Muscle of arm (tissue), 14 donors: Measurements from ENCODE around the gene PRM1. TPM values are rescaled to one million over a fixed set of nuclear protein-coding genes. Genes with fewer than 3 reads are reported as not detected.

Experiments
- DNase-seq: peaks from one replicate; pipeline ENCODE4 v3.0.0-alpha.2; 2013
- long read RNA-seq, 11 donors: transcript quantifications; one replicate each; lab custom pipeline, GENCODE V29; 2026
- polyA plus RNA-seq, 12 donors: library from polyadenylated mRNA; unstranded; fragments of 120-200 nt; gene quantifications; one replicate each; pipeline ENCODE4 v1.2.1, GENCODE V29; 2013; ENCODE audit not compliant: insufficient read length in 12 of 12

PRM1 gene
- polyA plus RNA-seq = not detected
- long read RNA-seq, donor 1 = 0 reads
- long read RNA-seq, donor 2 = 0 reads
- long read RNA-seq, donor 3 = 0 reads
- long read RNA-seq, donor 4 = 0 reads
- long read RNA-seq, donor 5 = 0 reads
- long read RNA-seq, donor 6 = 0 reads
- long read RNA-seq, donor 7 = 0 reads
- long read RNA-seq, donor 8 = 0 reads
- long read RNA-seq, donor 9 = 0 reads
- long read RNA-seq, donor 10 = 0 reads
- long read RNA-seq, donor 11 = 0 reads

- DNase-seq = no peak
These were observed at the start of gene PRM1 for GRCh38 chr16:11280616-11281522. PRM1 (minus strand) TSS chr16:11281330; CDS start chr16:11281238, 92 bp downstream.

GRCh38 chr16:11330526-11331237 is 49.6 kb upstream of the PRM1 start:
- DNase-seq = no peak

GRCh38 chr16:11329891-11330290 is 48.8 kb upstream of the PRM1 start:
- no peak for DNase-seq

- DNase-seq = no peak
These were observed 48.0 kb upstream of the PRM1 start for GRCh38 chr16:11329071-11329491.

GRCh38 chr16:11328172-11329070 is 47.3 kb upstream of the PRM1 start:
- DNase-seq = peak; percentile 62

GRCh38 chr16:11327277-11328171 is 46.4 kb upstream of the PRM1 start:
- no peak for DNase-seq

GRCh38 chr16:11326737-11327276 is 45.7 kb upstream of the PRM1 start:
- no peak for DNase-seq

- no peak for DNase-seq
These were observed 45.1 kb upstream of the PRM1 start for GRCh38 chr16:11326084-11326736.

- DNase-seq = no peak
These were observed 44.4 kb upstream of the PRM1 start for GRCh38 chr16:11325404-11326083.

- no peak for DNase-seq
These were observed 42.6 kb upstream of the PRM1 start for GRCh38 chr16:11323551-11324336.

- DNase-seq = no peak
These were observed 41.7 kb upstream of the PRM1 start for GRCh38 chr16:11322823-11323222.

- no peak for DNase-seq
These were observed 40.5 kb upstream of the PRM1 start for GRCh38 chr16:11321662-11322061.

- no peak for DNase-seq
These were observed 39.0 kb upstream of the PRM1 start for GRCh38 chr16:11320170-11320569.

- no peak for DNase-seq
These were observed 38.5 kb upstream of the PRM1 start for GRCh38 chr16:11319529-11320146.

GRCh38 chr16:11318817-11319216 is 37.7 kb upstream of the PRM1 start:
- DNase-seq = no peak

- DNase-seq = no peak
These were observed 35.3 kb upstream of the PRM1 start for GRCh38 chr16:11316331-11317015.

- no peak for DNase-seq
These were observed 34.4 kb upstream of the PRM1 start for GRCh38 chr16:11315510-11315909.
